HG03520 (cell line): ENCODE results near the gene ANKRD12.

ENCODE experiments used
- ATAC-seq: cut with Tn5 transposase; IDR thresholded peaks from one replicate; pipeline ENCODE4 v1.9.1; 2021; ENCODE audit warnings: mild to moderate bottlenecking, moderate library complexity; ENCODE audit not compliant: unreplicated experiment

ANKRD12 gene

GRCh38 chr18:9106094-9106493 is 30.5 kb upstream of the ANKRD12 start:
- no peak for ATAC-seq

GRCh38 chr18:9106800-9107584 is 29.6 kb upstream of the ANKRD12 start:
- ATAC-seq = no peak

GRCh38 chr18:9108911-9109310 is 27.7 kb upstream of the ANKRD12 start:
- no peak for ATAC-seq

GRCh38 chr18:9109523-9109922 is 27.1 kb upstream of the ANKRD12 start:
- no peak for ATAC-seq

GRCh38 chr18:9113468-9114149 is 23.0 kb upstream of the ANKRD12 start:
- ATAC-seq = no peak

- ATAC-seq = no peak
Measured at GRCh38 chr18:9115984-9116383, 20.6 kb upstream of the ANKRD12 start.

GRCh38 chr18:9117980-9118841 is 18.4 kb upstream of the ANKRD12 start:
- no peak for ATAC-seq

GRCh38 chr18:9120796-9121195 is 15.8 kb upstream of the ANKRD12 start:
- no peak for ATAC-seq

GRCh38 chr18:9123520-9123919 is 13.1 kb upstream of the ANKRD12 start:
- no peak for ATAC-seq

GRCh38 chr18:9124824-9125223 is 11.8 kb upstream of the ANKRD12 start:
- ATAC-seq = no peak

GRCh38 chr18:9126337-9126736 is 10.2 kb upstream of the ANKRD12 start:
- no peak for ATAC-seq

- no peak for ATAC-seq
Measured at GRCh38 chr18:9130195-9130594, 6.4 kb upstream of the ANKRD12 start.

GRCh38 chr18:9130806-9131205 is 5.8 kb upstream of the ANKRD12 start:
- no peak for ATAC-seq

- no peak for ATAC-seq
Measured at GRCh38 chr18:9132628-9133027, 4.0 kb upstream of the ANKRD12 start.

- ATAC-seq = no peak
Measured at GRCh38 chr18:9133225-9133624, 3.4 kb upstream of the ANKRD12 start.

- ATAC-seq = no peak
Measured at GRCh38 chr18:9135081-9135911, 1.3 kb upstream of the ANKRD12 start.

GRCh38 chr18:9135912-9136314 is 668 bp upstream of the ANKRD12 start:
- peak; percentile 19 for ATAC-seq

GRCh38 chr18:9137168-9138066 is 836 bp downstream of the ANKRD12 start:
- peak; percentile 28 for ATAC-seq

GRCh38 chr18:9139400-9140039 is 2.9 kb downstream of the ANKRD12 start:
- ATAC-seq = no peak
